ENCODE data around the gene CRADD.

DNA sequence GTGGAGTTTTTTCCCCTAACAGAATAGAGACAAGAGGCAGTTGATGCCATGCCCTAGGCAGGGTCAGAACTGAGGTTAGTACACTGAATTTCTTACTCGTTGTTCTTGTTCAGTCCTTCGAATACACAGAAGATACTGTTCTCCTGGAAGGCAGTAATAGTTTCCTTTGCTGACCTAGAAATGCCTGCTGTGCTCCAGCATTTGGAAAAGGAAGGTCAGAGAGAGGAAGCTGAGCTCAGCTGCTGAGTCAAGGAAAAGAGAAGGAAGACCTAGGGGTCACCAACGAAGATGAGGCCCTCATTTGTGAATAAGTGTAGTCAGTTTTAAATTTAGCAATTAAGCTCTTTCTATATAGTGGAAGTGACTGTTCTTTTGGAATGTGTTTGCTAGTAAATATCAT lies 100.1 kb downstream of the CRADD start:
- TF ChIP-seq CTCF (IDR thresholded peaks at IDR 0.05) (no peak), POLR2A (IDR thresholded peaks at IDR 0.05) (no peak)
